ENCODE results near the gene LMTK2.
"Not testable (repeated sequence)": the region's sequence is repeated elsewhere in the genome, so short reads cannot be mapped to it uniquely, and the experiment has no call there.

The LMTK2 gene

GRCh38 chr7:98105942-98106544, 619 bp upstream of the LMTK2 start:
- no peak for DNase-seq (ENCODE audit: low read depth, low spot score)

GRCh38 chr7:98107313-98107721, 655 bp downstream of the LMTK2 start:
- no peak for DNase-seq (ENCODE audit: low read depth, low spot score)

- DNase-seq (ENCODE audit: low read depth, low spot score), result no peak
These were observed 3.8 kb downstream of the LMTK2 start for GRCh38 chr7:98110249-98111022.

- no peak for DNase-seq (ENCODE audit: low read depth, low spot score)
These were observed 5.4 kb downstream of the LMTK2 start for GRCh38 chr7:98112077-98112476.

GRCh38 chr7:98115746-98116525, 9.3 kb downstream of the LMTK2 start:
- DNase-seq (ENCODE audit: low read depth, low spot score), result no peak

GRCh38 chr7:98116656-98117461, 10.2 kb downstream of the LMTK2 start:
- no peak for DNase-seq (ENCODE audit: low read depth, low spot score)

GRCh38 chr7:98119256-98119918, 12.7 kb downstream of the LMTK2 start:
- no peak for DNase-seq (ENCODE audit: low read depth, low spot score)

GRCh38 chr7:98120559-98120958, 13.9 kb downstream of the LMTK2 start:
- no peak for DNase-seq (ENCODE audit: low read depth, low spot score)

- DNase-seq (ENCODE audit: low read depth, low spot score), result not testable (repeated sequence)
These were observed 14.7 kb downstream of the LMTK2 start for GRCh38 chr7:98121388-98121787.

- DNase-seq (ENCODE audit: low read depth, low spot score), result no peak
These were observed 16.7 kb downstream of the LMTK2 start for GRCh38 chr7:98123365-98123696.

- no peak for DNase-seq (ENCODE audit: low read depth, low spot score)
These were observed 19.1 kb downstream of the LMTK2 start for GRCh38 chr7:98125759-98126158.

GRCh38 chr7:98126311-98127142, 19.9 kb downstream of the LMTK2 start:
- no peak for DNase-seq (ENCODE audit: low read depth, low spot score)

GRCh38 chr7:98128346-98128745, 21.7 kb downstream of the LMTK2 start:
- DNase-seq (ENCODE audit: low read depth, low spot score), result no peak

GRCh38 chr7:98130959-98131358, 24.3 kb downstream of the LMTK2 start:
- no peak for DNase-seq (ENCODE audit: low read depth, low spot score)

- DNase-seq (ENCODE audit: low read depth, low spot score), result no peak
These were observed 26.5 kb downstream of the LMTK2 start for GRCh38 chr7:98133181-98133580.

GRCh38 chr7:98133621-98134303, 27.1 kb downstream of the LMTK2 start:
- DNase-seq (ENCODE audit: low read depth, low spot score), result no peak

GRCh38 chr7:98134420-98135228, 28.0 kb downstream of the LMTK2 start:
- DNase-seq (ENCODE audit: low read depth, low spot score), result no peak

GRCh38 chr7:98135984-98136383, 29.3 kb downstream of the LMTK2 start:
- DNase-seq (ENCODE audit: low read depth, low spot score), result no peak

GRCh38 chr7:98136423-98136822, 29.8 kb downstream of the LMTK2 start:
- DNase-seq (ENCODE audit: low read depth, low spot score), result no peak
